Dermis microvascular lymphatic vessel endothelial cell (primary cell): ENCODE results near the gene VSX1. TPM values are rescaled to one million over a fixed set of nuclear protein-coding genes. Genes with fewer than 3 reads are reported as not detected.

ENCODE experiments used
- DNase-seq, 2 donors: peaks; one replicate each; pipeline versions ENCODE4 v3.0.0 to v3.0.0-alpha.2; 2010; ENCODE audit warnings: low read depth in 2 of 2
- total RNA-seq: library from RNA; depleted of rRNA; stranded (reverse); fragments of >200 nt; gene quantifications from 2 replicates; pipeline ENCODE4 v1.2.1, GENCODE V29; 2014

Gene VSX1
- total RNA-seq, 1 donor from 2014 or later = not detected

DNA sequence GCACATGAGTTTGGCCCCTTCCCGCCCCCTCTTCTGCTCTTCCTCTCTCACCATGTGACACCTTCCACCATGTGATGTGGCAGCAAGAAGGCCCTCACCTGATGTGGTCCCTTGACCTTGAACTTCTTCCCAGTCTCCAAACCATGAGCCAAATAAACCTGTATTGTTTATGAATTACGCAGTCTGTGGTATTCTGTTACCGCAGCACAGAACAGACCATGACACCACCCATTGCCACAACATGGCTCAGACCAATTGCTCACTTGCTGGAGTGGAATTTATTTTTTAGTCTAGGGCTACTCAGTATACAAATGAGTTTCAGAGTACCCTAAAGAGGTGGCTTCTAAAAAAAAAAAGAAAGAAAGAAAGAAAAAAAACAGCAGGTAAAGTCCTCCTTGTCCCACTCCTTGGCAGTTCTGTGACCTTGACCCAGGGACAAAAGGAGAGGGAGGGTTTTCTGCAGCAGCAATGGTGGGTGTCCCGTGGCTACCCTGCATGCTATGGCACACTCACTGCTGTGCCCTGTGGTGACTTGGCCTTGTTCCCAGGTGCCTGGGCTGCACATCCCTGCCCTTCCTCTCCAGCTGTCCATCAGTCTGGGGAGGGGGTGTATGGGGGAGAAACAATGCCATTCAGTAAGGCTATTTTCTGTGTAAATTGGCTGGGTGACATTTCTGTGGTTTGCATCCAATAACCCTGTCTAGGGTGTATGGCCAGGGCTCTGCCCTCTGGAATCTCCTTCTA is 5.4 kb upstream of the VSX1 start:
- no peak for DNase-seq

DNA sequence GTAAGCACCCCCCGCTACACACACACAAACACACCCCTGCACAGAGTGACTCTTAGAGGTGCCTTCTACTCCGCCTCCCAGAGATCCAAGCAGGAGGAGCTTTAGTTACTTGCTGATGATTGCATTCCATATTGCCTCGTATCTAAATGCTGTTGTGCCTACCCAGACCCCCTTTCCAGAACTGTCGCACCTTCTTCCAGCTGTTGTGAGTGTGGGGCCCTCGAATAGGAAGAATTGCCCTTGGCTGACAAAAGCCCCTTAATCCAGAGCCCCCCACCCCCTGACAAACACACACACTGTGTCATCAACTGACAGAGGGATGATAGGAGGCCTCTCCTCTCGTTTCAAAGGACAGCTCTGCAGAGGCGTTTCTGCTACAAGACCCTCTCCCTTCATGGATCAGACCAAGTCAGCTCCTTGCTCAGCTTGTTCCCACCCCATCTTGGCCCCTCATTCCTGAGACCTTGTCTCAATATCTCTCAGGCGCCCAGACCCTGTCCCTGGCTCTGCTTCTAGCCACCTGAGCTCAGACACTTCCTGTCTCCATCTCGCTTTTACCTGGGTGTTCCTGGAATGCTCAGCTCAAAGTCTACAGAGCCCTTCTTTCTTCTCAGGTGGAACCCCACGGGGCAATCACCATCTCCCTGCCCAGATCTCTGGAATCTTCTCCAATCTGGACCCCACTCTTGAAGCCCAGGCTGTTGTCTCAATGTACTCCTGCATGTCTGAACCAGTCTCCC is 4.0 kb upstream of the VSX1 start:
- DNase-seq = no peak

DNA sequence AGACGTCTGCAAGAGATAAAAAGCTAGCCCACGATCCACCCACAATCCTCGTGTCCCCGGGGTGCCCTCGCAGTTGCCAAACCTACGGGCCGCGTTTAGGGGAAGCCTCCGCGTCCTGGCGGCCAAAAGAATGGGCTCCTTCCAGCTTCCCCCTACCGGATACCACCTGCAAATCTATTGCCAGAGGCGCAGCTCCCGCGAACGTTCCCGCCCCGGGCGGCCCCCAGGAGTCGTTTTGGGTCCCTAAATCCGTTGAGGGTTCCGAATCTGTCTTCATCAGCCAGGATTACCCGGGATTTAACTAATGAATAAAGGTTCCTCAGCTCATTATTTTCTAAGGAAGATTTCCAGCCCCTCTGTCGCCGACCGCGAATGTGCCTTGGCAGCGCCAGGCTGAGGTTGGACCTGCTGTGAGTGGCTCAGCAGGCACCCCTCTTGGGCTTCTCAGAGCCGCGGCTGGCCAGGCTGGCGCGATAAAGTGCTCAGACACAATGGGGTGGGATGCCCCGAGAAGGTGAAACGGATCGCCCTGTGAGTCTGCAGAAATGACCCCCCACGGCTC is 2.8 kb upstream of the VSX1 start:
- DNase-seq = no peak

DNA sequence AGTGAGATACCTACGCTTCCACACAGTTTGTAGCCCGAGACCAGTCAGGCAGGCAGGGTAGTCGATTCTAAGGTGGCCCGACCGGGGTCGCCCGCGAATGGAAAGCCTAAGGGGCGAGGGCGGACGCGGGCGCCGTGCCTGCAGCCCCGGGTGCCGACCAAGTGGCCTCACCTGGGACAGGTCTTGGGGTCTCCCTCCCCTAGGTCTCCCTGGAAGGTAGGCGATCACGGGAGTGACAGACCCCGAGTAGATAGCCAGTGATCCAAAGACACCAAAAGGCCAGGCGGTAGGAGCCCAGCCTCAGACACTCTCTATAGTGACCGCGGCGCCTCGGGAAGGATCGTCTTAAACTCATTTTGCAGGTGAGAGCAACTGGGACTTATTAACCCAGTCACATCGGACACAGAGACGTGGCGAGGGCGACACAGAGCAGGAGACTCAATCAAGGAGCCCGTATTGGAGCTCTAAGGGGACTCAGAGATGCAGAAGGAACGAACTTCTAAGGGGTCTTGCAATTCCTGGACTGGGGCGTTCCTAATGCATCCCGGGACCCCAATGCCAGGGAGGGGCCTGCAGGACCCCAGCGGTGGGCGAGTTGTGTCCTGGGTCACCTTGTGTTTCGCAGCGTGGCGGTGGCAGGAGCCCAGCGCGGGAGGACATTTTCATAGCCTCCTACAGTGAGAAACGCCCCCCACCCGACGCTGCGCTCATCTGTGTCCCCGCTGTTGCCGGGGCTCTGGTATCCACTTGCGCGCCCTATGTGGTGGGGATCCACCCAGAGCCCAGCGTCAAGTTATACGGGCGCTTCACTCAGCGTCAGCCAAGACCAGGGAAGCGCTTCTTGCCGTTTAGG is 2.1 kb upstream of the VSX1 start:
- no peak for DNase-seq

DNA sequence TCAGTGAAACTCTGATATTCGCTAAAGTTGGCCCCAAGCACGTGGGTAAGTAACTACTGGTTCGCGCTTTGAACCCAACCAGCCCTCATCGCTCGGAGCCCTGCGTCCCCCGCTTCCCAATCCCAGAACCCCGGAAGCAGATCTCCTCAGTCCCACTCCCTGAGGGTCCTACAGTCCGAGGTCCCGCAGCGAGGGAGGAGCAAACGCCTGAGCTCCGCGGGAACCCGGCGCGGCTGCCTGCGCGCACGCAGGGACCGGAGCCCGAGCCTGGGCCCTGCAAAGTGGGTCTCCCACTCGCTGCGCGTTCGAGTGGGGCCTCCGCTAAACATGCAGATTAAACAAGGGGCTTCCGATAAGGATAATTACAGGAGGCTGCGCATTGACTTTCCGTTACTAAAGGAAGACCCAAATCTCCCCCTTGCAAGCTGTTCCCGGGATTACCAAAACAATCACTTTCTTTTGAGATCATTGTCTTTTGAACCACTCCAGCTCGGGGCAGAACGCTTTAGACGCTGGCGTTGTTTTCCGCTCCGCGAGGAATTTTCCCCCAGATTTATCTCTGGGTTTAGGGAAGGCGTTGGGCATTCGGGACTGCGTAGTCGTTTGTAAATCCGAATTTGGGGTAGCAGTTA is 1.3 kb upstream of the VSX1 start:
- DNase-seq = no peak

DNA sequence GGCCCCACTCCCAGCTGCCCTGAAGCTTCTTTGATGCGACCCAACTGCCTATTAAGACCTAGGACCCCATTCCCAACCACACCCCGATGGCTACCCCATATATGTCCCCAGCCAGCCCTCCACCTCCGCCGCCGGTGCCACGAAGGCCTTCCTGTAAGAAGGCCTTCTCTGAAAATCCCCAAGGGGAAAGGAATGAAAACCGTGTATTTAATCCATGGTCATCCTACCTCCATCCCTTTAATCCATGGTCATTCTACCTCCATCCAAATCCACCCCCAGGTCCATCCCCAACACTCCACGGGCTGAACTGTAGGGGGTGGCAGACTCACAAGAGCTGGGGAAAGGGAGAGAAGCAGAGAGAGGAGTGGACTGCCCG is 545 bp upstream of the VSX1 start:
- DNase-seq = no peak

DNA sequence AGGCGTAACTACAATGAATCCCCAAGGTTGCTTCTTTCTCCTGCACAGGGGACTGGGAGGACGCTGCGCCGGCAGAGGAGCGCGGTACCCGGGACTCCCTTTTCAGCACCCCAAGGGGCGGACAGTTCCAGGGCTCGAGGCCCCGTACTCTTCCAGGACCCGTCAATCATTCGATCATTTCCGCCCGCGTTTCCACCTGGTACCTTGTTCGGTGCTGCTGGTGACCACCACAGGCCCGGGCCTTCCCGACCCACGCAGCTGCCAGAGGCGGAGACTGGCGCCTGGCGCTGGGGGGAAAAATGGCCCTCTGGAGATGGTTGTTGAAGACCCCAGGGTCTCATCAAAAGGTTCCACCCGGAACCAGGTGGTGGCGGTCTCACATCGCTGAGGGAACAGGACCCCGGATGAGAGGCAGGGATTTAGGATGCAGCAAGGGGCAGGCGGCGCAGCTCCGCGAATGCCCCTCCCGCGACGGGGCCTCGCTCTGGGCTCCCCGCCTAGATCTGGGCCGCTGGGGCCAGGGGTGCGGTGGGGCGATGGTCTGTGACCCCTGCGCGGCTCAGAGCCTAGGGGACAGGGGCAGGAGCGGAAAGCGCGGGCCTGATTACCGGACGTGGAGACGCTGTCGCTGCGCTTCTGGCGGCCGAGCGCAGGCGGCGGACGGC is 744 bp downstream of the VSX1 start:
- peak in 1 of 2 donors; percentile 22 for DNase-seq

DNA sequence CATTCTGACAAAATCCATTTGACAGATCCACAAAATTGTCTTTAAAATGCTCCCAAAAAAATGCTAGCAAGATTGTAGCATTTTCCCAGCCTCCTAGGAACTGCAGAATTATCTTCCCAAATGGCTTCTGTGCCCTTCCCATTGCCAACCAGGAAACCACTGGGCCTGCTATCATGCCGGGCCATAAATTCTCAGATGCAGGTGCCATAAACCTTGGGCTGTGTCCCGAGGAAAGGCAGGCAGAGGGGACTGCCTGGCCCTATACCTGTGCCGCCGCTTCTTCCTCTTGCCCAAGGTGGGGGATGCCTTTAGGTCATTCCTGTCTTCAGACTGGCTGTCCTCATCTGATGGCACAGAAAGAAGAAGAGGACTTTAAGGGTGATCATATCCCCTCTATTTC is 2.8 kb downstream of the VSX1 start:
- no peak for DNase-seq

DNA sequence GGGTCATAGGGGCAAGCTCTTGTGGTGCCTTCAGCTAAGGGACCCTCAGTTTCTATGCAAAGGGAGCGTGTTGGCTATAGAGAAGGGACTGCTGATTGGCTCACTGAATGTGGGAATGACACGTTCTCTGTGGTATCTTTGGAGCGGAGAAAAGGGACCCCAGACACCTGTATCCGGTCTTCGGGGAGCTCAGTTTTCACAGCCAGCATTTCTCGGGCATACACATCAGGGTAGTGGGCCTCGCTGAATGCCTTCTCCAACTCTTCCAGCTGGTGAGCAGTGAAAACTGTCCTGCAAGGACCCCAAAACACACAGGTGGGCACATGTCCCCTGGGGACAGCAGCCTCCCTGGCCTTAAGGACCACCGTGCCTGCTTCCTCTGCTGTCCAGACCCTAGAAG is 3.3 kb downstream of the VSX1 start:
- no peak for DNase-seq

DNA sequence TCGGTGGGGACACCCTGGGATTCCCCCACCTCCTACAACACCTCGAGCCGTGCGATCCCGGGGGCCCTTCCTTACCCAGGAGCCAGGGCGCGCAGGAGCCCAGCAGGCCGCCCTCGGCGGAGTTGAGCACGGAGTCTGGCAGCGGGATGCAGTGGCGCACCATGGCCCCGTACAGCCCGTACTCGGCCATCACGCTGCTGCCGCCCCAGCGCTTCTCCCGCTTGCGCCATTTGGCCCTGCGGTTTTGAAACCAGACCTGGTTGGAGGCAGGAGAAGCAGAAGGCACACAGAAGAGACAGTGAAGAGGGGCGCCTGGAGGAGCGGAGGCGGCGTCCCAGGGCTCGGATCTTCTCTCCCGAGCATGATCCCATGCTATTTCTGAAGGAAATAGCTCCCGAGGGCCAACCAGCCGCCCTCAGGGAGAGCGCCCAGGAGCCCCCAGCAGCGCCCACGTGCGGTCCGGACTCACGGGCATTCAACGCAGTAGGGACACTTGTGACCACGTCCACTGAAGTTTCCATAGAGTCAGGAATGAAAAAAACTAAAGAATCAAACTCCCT is 4.3 kb downstream of the VSX1 start:
- DNase-seq = peak in 1 of 2 donors; percentile 10

DNA sequence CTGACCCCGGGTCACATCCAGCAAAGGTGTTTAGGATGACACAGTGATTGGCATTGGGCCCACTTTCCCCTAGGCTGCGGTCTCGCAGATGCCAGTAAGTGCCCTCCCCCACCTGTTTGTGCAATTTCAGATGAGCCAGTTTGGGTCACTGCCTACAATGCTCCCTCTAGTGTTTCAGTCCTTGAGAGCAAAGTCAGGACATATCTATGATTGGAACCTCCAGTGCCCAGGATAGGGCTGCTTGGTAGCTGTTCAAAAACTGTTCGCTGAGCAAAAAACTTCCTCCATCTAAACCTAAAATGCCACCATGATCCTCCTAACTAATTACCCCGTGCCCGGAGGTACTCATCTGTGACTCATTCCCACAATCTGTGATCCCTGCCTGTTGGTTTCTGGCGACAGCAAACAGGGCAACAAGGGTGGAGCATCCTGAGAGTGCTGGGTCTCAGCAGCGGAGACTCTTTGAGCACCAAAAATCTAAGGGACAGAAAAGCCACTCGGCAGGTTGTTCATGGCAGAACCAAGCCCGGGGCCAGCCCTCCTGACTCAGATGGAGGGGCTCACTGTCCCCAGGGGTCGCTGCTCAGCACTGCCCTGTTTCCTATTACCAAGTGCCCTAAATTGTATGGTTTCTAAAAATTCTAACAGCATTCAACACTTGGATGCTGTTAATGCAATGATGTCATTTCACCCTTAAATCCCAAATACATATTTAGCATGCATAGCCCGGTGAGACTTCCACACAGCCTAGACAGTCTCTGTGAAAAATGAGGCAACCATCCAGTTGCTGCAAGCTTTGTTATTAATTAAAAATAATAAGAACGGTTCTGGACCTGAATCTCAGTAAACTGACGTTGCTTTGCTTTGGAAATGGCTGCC is 5.0 kb downstream of the VSX1 start:
- DNase-seq = peak in 1 of 2 donors; percentile 13

DNA sequence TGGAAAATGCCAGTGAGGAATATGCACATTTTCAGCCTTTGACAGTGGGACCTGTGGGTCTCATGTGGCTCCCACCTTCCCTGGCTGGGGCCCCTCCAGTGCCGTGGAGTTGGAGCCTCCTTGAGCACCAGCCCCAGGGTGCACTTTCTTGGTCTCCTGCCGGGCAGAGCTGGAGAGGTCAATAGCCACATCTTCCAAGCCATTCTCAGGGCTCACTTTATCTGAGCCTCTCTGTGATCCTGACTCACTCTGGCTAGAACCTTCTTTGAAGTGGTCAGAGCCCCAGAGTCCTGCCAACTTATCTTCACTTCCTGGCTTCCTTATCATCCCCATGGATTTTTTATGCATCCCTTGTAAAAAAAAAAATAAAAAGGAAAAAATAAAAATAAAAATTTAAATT is 5.7 kb downstream of the VSX1 start:
- DNase-seq = no peak

DNA sequence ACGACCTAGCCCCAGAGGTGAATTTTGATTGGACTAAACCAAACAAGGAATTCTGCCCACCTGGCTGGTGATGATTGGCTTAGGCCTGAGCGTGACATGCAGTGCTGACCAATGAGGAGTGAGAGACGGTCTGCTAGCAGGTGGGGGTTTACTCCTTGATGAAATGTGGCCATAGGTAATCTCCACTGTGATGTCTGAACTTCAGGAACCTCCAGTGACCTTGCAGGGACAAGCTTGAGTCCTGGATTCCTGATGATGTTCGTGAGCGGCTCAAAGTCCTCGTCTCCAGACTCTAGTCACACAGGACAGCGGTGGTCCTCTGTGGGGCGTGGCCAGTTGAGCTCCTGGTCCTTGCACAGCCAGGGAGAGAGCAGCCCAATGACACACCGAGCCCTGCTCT is 8.4 kb downstream of the VSX1 start:
- no peak for DNase-seq

DNA sequence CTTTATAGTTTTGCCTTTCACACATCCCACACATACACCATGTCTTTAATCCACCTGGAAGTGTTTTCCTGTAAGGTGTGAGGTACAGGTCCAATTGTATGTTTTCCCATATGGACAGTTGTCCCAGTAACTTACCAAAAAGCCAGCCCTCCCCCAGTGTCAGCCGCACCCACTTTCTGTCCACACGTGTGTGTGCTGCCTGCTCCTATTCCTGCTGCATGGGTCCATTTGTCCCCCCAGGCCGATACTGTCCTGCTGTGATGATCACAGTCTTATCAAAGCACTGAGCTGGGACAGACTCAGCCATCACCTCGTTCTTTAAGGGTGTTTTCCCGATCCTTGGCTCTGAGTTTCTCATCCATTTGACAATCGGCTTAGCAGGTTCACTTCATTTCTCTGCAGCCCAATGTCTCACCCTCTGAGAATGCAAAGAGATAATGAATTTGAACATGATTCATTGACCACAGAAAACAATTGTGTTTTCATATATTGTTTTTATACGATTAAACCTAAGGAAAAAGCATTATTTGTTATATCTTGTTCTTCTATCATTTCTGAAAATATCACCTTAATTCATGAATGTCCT is 9.6 kb downstream of the VSX1 start:
- no peak for DNase-seq

DNA sequence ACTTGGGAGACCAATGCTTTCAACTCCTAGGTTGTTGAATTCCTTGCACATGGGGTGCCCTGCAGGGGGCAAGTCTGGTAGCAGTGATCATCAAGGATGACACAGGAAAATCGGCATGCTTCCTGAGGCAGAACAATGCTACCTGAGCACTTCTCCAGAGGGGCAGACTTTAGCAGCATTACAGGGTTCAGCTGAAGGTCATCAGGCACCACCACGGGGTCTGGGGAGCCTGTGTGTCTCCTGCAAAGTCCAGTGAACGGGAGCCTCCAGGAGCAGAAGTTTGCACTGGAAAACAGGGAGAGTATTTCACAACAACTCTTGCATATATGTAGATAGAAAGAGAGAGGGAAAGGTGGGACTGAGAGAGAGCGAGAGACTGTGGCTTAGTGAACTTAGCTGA is 10.2 kb downstream of the VSX1 start:
- no peak for DNase-seq

DNA sequence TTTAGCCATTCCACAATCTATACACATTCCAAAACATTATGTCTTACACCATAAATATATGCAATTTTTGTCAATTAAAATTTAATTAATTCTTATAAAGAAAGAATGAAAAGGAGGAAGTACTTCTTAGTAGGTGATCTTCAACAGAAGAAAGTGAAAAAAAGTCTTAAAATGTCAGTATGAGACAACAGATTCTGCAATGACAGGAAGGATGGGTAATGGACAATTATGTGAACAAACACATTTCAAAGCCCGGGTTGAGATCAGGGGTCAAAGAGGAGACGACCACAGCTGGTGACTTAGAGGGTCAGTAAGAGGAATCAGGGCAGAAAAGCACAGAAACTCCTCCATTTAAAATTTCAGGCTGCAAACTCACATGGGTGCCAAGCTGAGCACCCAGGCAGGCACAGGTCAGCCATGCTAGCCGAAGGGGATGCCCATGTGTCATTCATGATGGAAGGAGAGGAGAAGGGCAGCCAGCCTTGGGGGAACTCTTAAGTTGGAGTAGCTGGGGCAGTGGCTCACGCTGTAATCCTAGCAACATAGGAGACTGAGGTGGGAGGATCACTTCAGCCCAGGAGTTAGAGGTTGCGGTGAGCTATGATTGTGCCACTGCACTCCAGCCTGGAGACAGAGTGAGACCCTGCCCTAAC is 11.0 kb downstream of the VSX1 start:
- DNase-seq = no peak

DNA sequence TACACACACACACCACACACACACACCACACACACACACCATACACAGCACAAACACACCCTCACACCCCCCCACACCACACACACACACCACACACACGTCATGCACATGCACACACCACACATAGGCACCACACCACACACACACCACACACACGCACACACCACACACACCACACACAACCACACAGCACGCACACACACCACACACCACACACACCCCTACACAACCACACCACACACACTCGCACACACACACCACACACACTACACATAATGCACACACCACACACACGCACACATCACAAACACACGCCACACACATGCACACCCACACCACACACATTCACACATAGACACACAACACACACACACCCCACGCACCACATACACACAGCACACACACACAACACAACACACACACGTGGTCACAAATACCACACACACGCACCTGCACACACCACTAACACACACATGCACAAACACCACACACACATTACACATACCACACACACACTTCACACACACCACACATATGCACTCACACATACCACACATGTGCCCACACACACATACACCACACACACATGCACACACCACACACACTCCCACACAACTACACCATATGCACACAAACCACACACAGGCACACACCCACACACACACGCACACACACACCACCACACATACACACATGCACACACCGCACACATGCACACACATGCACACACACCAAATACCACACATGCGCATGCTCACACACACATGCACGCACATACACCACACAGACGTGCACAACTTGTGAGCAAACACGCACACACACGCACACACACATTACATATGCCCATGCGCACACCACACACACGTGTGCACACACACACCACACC is 14.6 kb downstream of the VSX1 start:
- DNase-seq = no peak

DNA sequence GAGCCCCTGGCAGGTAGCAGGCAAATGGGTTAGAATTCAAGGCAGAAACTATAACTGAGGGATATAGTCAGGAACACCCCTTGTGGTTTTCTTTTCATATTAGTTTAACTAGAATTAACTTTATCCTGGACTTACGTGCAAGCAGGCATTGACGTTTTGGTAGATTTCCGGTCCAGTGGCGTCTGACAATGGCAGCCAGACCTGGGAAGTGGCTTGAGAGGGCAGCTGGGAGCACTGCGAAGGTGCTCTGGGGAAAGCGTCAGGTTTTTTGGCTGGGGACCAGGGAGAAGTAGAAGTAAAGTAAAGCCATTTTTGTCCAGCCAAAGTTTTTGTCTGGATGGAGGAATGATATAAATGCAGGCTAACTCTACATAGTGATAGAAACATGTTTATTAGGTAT is 15.6 kb downstream of the VSX1 start:
- DNase-seq = no peak
